Pancreas (tissue), 10 donors: Measurements from ENCODE around the gene WTIP. TPM values are rescaled to one million over a fixed set of nuclear protein-coding genes. Genes with fewer than 3 reads are reported as not detected.

Experiments
- ATAC-seq, 4 donors: fragments of 200-7000 bp; cut with Tn5 transposase; one replicate each; pipeline versions ENCODE4 v1.8.0 to v1.9.1; 2020; ENCODE audit warnings: mild to moderate bottlenecking in 4 of 4, moderate library complexity in 4 of 4
- DNase-seq, 6 donors: peaks; one replicate each; pipeline ENCODE4 v3.0.0-alpha.2; 2020
- FAIRE-seq: peaks from 2 replicates; lab custom pipeline; 2012; peaks lifted over from hg19 to GRCh38; lab: Jason Lieb, UNC
- H3K27ac ChIP-seq, 4 donors: fragments of 200-600 bp; sonication (generic); 1 replicate in 3 of 4; 2 replicates in 1 of 4; pipeline versions ENCODE4 v1.5.0 to v1.8.0; 2020
- H3K27me3 ChIP-seq, 4 donors: fragments of 200-600 bp; one replicate each; pipeline ENCODE4 v1.8.0; 2021
- H3K36me3 ChIP-seq, 3 donors: fragments of 200-600 bp; sonication (generic) in 1 of 3; one replicate each; pipeline versions ENCODE4 v1.5.0 to v1.8.0; 2020 to 2021
- H3K4me1 ChIP-seq, 3 donors: fragments of 200-600 bp; one replicate each; pipeline ENCODE4 v1.8.0; 2021
- H3K4me3 ChIP-seq, 4 donors: fragments of 200-600 bp; sonication (generic) in 2 of 4; one replicate each; pipeline versions ENCODE4 v1.5.0 to v1.8.0; 2020 to 2021
- H3K9me3 ChIP-seq, 4 donors: fragments of 200-600 bp; one replicate each; pipeline ENCODE4 v1.8.0; 2021
- WGBS, 2 donors: extraction: QIAGEN DNeasy Blood & Tissue Kit; methylation state at CpG; one replicate each; pipeline ENCODE4 v1.1.7; 2013; 5-methylcytosine and 5-hydroxymethylcytosine counted together
- intact Hi-C, 3 donors: fragments of 100-400 bp; cut with DNase I; formaldehyde crosslinking; loops; one replicate each; pipeline versions ENCODE4 v1.11.1 to v1.14.2; 2022
- polyA plus RNA-seq, 2 donors: library from polyadenylated mRNA; stranded (reverse); fragments of 200-250 nt; gene quantifications; one replicate each; pipeline ENCODE4 v1.2.3, GENCODE V29; 2013
- total RNA-seq, 6 donors: library from RNA; stranded (reverse); fragmentation: NEBNext Ultra II Directional in 4 of 6; extraction: Animal tissue kit (Norgen Biotek cat#: 25700) in 4 of 6; gene quantifications; one replicate each; pipeline versions ENCODE4 v1.2.1 to v1.2.4, GENCODE V29; 2021 to 2023
- TF ChIP-seq, protein P1 (sequence below), 4 donors: fragments of 200-600 bp; sonication (generic) in 3 of 4; IDR thresholded peaks; one replicate each; pipeline versions ENCODE4 v1.5.0 to v1.8.0; 2021; ENCODE audit warnings: antibody characterized with exemption in 4 of 4
- donor health status: healthy with polysubstance abuse.
- donor health status: DM: no; HTN: no; CAD: no; lungs with moderate emphysema.
- donor health status: DM: no; HTN: no; CAD: no.
- donor health status: control.
- donor health status: control.
- donor health status: Bipolar disorder and iron deficiency.
- donor health status: DM: yes; HTN: yes; CAD: no.
- donor health status: DM: no; HTN: no; CAD: no.
- donor health status: DM: no; HTN: no; CAD: no.
- donor health status: DM: yes; HTN: yes; CAD: no.

WTIP gene
- total and polyA plus RNA-seq, 8 donors: 3.4 to 11.3 (median 4.4) TPM

DNA sequence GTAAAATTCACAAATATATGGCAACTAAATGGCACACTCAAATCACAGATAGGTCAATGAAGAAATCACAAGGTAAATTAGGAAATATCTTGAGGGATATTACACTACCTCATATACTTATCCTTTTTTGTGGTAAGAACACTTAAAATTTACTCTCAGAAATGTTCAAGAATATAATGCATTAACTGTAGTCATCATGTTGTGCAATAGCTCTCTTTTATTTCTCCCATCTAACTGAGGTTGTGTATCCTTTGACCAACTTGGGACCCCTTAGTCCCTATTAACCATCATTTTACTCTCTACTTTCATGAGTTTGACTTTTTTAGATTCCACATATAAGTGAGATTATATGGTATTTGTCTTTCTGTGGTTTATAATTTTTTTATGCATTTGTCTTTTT lies 52.6 kb downstream of the WTIP start:
- DNase-seq (no peak), ATAC-seq (no peak), FAIRE-seq (no peak)
- H3K4me3 ChIP-seq: no peak overlapping the region
- intact Hi-C loops: no loop called here
- TF ChIP-seq, protein P1, sequence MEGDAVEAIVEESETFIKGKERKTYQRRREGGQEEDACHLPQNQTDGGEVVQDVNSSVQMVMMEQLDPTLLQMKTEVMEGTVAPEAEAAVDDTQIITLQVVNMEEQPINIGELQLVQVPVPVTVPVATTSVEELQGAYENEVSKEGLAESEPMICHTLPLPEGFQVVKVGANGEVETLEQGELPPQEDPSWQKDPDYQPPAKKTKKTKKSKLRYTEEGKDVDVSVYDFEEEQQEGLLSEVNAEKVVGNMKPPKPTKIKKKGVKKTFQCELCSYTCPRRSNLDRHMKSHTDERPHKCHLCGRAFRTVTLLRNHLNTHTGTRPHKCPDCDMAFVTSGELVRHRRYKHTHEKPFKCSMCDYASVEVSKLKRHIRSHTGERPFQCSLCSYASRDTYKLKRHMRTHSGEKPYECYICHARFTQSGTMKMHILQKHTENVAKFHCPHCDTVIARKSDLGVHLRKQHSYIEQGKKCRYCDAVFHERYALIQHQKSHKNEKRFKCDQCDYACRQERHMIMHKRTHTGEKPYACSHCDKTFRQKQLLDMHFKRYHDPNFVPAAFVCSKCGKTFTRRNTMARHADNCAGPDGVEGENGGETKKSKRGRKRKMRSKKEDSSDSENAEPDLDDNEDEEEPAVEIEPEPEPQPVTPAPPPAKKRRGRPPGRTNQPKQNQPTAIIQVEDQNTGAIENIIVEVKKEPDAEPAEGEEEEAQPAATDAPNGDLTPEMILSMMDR (IDR thresholded peaks at IDR 0.05): no peak
- H3K4me1 ChIP-seq: no peaks in the 10 kb centered on the region
- no peaks in the 10 kb centered on the region for H3K36me3 ChIP-seq
- no peaks in the 10 kb centered on the region for H3K27me3 ChIP-seq
- no peaks in the 10 kb centered on the region for H3K9me3 ChIP-seq
- H3K27ac ChIP-seq: no peak overlapping the region

DNA sequence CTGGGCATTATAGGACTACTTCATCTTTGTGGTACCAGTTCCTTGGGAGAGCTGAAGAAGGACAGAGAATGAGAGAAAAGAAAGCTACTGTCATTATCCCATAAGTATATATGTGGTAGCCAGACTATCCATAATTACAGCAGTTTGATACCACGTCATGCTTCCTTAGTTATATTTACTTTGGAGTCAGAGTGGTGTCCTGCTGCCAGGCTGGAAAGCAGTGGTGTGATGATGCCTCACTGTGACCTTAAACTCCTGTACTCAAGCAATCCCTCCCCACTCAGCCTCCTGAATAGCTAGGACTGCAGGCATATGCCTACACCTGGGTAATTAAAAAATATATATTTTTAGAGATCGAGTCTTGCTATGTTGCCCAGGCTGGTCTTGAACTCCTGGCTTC lies 57.8 kb downstream of the WTIP start:
- Histone ChIP-seq H3K4me3 (no peak overlapping the region), H3K27ac (no peak overlapping the region), H3K36me3 (no peaks in the 10 kb centered on the region), H3K4me1 (no peaks in the 10 kb centered on the region), H3K27me3 (no peaks in the 10 kb centered on the region), H3K9me3 (no peaks in the 10 kb centered on the region)
- no peak for ATAC-seq
- FAIRE-seq: no peak
- TF ChIP-seq, protein P1 (IDR thresholded peaks at IDR 0.05): no peak
- WGBS, 2 donors: 54 to 55% methylated on average over 2 of the region's 2 CpGs
- DNase-seq: no peak
- intact Hi-C loops: loop anchor here in 2 of 3 donors (5.0 kb wide), 1 partner anchor 208 kb away; no protein-coding TSS in a partner anchor

DNA sequence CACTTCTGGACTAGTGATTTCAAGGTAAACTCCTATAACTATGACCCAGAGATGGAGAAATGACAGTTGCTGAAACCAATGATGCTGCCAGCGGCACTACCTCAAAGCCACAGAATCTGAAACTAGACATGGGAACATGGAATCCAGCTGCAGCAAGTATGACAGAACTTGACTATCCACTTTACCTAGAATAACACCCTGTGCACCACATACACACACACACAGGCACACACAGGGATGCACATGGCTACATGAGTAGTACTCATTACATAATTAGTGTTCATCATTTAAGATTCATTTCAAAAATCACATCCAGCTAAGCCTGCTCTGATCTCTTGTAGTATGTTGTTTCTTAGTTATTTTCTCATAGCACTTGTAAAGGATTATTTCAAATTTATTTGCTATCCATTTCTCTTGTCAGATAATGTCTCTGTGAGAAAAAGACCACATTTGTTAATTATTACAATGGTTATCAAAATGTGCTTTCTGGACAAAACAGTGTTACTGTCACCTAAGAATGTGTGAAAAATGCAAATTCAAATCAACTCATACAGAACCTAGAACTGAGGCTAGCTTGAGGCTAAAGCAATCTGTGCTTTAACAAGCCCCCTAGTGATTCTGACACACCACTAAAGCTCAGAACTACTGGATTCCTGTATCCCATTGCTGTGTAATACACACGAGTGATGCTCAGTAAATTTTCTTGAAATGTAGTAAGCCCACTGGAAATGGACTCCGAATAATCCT lies 59.4 kb downstream of the WTIP start:
- 67 to 86% methylated on average over 3 of the region's 3 CpGs for WGBS, 2 donors
- H3K36me3 ChIP-seq: no peaks in the 10 kb centered on the region
- H3K9me3 ChIP-seq: no peaks in the 10 kb centered on the region
- DNase-seq (no peak), FAIRE-seq (no peak), ATAC-seq (no peak)
- no peak overlapping the region for H3K27ac ChIP-seq
- no peaks in the 10 kb centered on the region for H3K27me3 ChIP-seq
- H3K4me1 ChIP-seq: no peaks in the 10 kb centered on the region
- H3K4me3 ChIP-seq: no peak overlapping the region
- intact Hi-C loops: no loop called here
- TF ChIP-seq, protein P1 (IDR thresholded peaks at IDR 0.05): no peak

DNA sequence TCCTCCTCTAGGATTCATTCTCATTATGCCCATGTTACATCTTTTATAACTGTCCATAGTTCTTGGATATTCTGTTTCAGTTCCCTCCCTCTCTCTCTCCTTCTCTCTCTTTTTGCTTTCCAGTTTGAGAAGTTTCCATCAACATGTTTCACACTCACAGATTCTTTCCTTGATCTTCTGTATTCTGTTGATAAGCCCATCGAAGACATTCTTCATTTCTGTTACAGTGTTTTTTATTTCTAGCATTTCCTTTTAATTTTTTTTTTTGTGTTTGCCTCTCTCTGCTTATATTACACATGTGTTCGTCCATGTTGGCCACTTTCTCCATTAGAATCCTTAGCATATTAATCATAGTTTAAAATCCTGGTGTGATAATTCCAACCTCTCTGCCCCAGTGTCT lies 68.3 kb downstream of the WTIP start:
- TF ChIP-seq, protein P1 (IDR thresholded peaks at IDR 0.05): no peak
- Histone ChIP-seq H3K4me1 (no peaks in the 10 kb centered on the region), H3K27me3 (no peaks in the 10 kb centered on the region), H3K36me3 (no peaks in the 10 kb centered on the region), H3K9me3 (no peaks in the 10 kb centered on the region), H3K27ac (no peak overlapping the region), H3K4me3 (no peak overlapping the region)
- intact Hi-C loops: loop anchor here in 1 of 3 donors (10.0 kb wide), 1 partner anchor 165 kb away; no protein-coding TSS in a partner anchor
- 69 to 70% methylated on average over 2 of the region's 2 CpGs for WGBS, 2 donors
- DNase-seq (no peak), ATAC-seq (no peak), FAIRE-seq (no peak)

DNA sequence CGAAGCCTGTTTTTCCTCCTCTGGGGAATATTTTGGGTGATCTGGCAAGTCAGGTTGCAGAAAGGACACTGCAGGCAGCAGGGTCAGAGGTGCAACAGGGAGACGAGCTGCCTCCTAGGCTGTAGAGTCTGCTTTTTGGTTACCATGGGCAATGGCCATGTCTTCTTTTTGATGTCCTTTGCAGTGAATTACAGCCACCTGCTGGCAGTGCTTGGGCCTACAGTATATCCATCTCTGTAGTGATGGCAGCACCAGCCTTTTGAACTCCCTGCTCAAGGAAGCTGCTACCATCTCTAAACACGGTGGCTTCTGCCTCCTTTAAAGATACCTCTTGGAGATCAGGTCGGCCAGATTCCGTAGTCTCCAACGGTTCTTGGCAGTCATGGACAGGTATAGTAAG lies 73.9 kb downstream of the WTIP start:
- intact Hi-C loops: loop anchor here in 1 of 3 donors (10.0 kb wide), 1 partner anchor 159 kb away; no protein-coding TSS in a partner anchor
- DNase-seq: no peak
- no peak overlapping the region for H3K27ac ChIP-seq
- no peaks in the 10 kb centered on the region for H3K4me1 ChIP-seq
- WGBS, 2 donors: 55 to 64% methylated on average over 6 of the region's 6 CpGs
- H3K4me3 ChIP-seq: no peak overlapping the region
- H3K36me3 ChIP-seq: no peaks in the 10 kb centered on the region
- no peaks in the 10 kb centered on the region for H3K9me3 ChIP-seq
- FAIRE-seq: no peak
- no peaks in the 10 kb centered on the region for H3K27me3 ChIP-seq
- peak in 2 of 4 donors; percentile 38 to 42 for ATAC-seq
- TF ChIP-seq, protein P1 (IDR thresholded peaks at IDR 0.05): no peak
